Measurements from ENCODE around the gene S1PR4. TPM values are rescaled to one million over a fixed set of nuclear protein-coding genes. Genes with fewer than 3 reads are reported as not detected.
"Not testable (repeated sequence)": the region's sequence is repeated elsewhere in the genome, so short reads cannot be mapped to it uniquely, and the experiment has no call there.

S1PR4 gene
- total RNA-seq, 4 donors from 2014 or later: 0.53 to 4.2 (median 1.9) TPM

- Histone ChIP-seq H3K4me1 (no peaks in the 10 kb centered on the region), H3K9me3 (no peaks in the 10 kb centered on the region), H3K27me3 (no peaks in the 10 kb centered on the region), H3K36me3 (peaks cover 14 to 38% (median 19%) of the 10 kb centered on the region in 3 donors), H3K4me3 (no peak overlapping the region), H3K27ac (no peak overlapping the region)
- no peak for DNase-seq
- WGBS, 2 donors: 37 to 63% methylated on average over 9 to 16 of the region's 20 CpGs
- TF ChIP-seq CTCF (IDR thresholded peaks at IDR 0.05) (peak in 5 of 6 experiments; percentile 31 to 69 (median 49)), POLR2A (IDR thresholded peaks at IDR 0.05) (no peak)
- intact Hi-C loops (cut with DNase I): no loop called here
Observed at GRCh38 chr19:3210347-3211017, 31.9 kb downstream of the S1PR4 start.

GRCh38 chr19:3211191-3211590, 32.6 kb downstream of the S1PR4 start:
- intact Hi-C loops (cut with DNase I): no loop called here
- TF ChIP-seq CTCF (IDR thresholded peaks at IDR 0.05): no peak
- no peak for TF ChIP-seq POLR2A (IDR thresholded peaks at IDR 0.05)
- Histone ChIP-seq H3K4me3 (no peak overlapping the region), H3K27ac (no peak overlapping the region), H3K4me1 (no peaks in the 10 kb centered on the region), H3K27me3 (no peaks in the 10 kb centered on the region), H3K36me3 (peaks cover 7 to 31% (median 18%) of the 10 kb centered on the region in 3 donors), H3K9me3 (no peaks in the 10 kb centered on the region)
- DNase-seq: no peak
- 68% methylated on average over 2 of the region's 12 CpGs; no CpG with 5 or more reads in 1 of the 2 donors for WGBS, 2 donors

- no peak for DNase-seq
- H3K4me3 ChIP-seq: no peak overlapping the region
- H3K27me3 ChIP-seq: no peaks in the 10 kb centered on the region
- intact Hi-C loops (cut with DNase I): no loop called here
- TF ChIP-seq POLR2A (IDR thresholded peaks at IDR 0.05): no peak
- TF ChIP-seq CTCF (IDR thresholded peaks at IDR 0.05): no peak
- H3K36me3 ChIP-seq: peaks cover 0 to 12% (median 4%) of the 10 kb centered on the region in 3 donors
- no peaks in the 10 kb centered on the region for H3K9me3 ChIP-seq
- H3K27ac ChIP-seq: no peak overlapping the region
- 87 to 88% methylated on average over 7 of the region's 7 CpGs for WGBS, 2 donors
- H3K4me1 ChIP-seq: no peaks in the 10 kb centered on the region
Observed at GRCh38 chr19:3213159-3213558, 34.6 kb downstream of the S1PR4 start.

GRCh38 chr19:3216874-3217273, 38.3 kb downstream of the S1PR4 start:
- H3K27me3 ChIP-seq: peaks cover 0 to 9% (median 0%) of the 10 kb centered on the region in 4 donors
- intact Hi-C loops (cut with DNase I): no loop called here
- H3K36me3 ChIP-seq: no peaks in the 10 kb centered on the region
- no peak overlapping the region for H3K4me3 ChIP-seq
- WGBS, 2 donors: 88 to 98% methylated on average over 5 of the region's 5 CpGs
- H3K4me1 ChIP-seq: no peaks in the 10 kb centered on the region
- H3K9me3 ChIP-seq: no peaks in the 10 kb centered on the region
- no peak for TF ChIP-seq CTCF (IDR thresholded peaks at IDR 0.05)
- H3K27ac ChIP-seq: no peak overlapping the region
- DNase-seq: no peak

GRCh38 chr19:3220576-3220975, 42.0 kb downstream of the S1PR4 start:
- H3K4me3 ChIP-seq: no peak overlapping the region
- no peak for TF ChIP-seq POLR2A (IDR thresholded peaks at IDR 0.05)
- TF ChIP-seq CTCF (IDR thresholded peaks at IDR 0.05): no peak
- H3K36me3 ChIP-seq: no peaks in the 10 kb centered on the region
- no peaks in the 10 kb centered on the region for H3K9me3 ChIP-seq
- WGBS, 2 donors: 66 to 89% methylated on average over 1 to 11 of the region's 12 CpGs
- DNase-seq: no peak
- H3K27me3 ChIP-seq: peaks cover 0 to 45% (median 4%) of the 10 kb centered on the region in 4 donors
- H3K4me1 ChIP-seq: peaks cover 0 to 13% (median 0%) of the 10 kb centered on the region in 3 donors
- no peak overlapping the region for H3K27ac ChIP-seq
- intact Hi-C loops (cut with DNase I): no loop called here

- DNase-seq; H3K36me3 ChIP-seq; intact Hi-C loops (cut with DNase I); H3K27ac ChIP-seq; H3K4me3 ChIP-seq; H3K9me3 ChIP-seq: not testable (repeated sequence)
- peaks cover 0 to 13% (median 0%) of the 10 kb centered on the region in 3 donors for H3K4me1 ChIP-seq
- peaks cover 0 to 55% (median 7%) of the 10 kb centered on the region in 4 donors for H3K27me3 ChIP-seq
- 86 to 88% methylated on average over 4 of the region's 5 CpGs for WGBS, 2 donors
Observed at GRCh38 chr19:3221576-3221975, 43.0 kb downstream of the S1PR4 start.
